GM10266 (cell line): ENCODE measurements around the gene PRRX1.

Source experiments
- DNase-seq: peaks from one replicate; pipeline ENCODE4 v3.0.0; 2012; ENCODE audit errors: extremely low spot score
- CTCF ChIP-seq: IDR thresholded peaks from 2 replicates; pipeline ENCODE4 v1.5.1; 2012; ENCODE audit warnings: mild to moderate bottlenecking, low read depth; ENCODE audit not compliant: control insufficient read depth, insufficient read depth; ENCODE audit errors: missing control alignments

Gene PRRX1

GRCh38 chr1:170665629-170666028, 1.7 kb downstream of the PRRX1 start:
- no peak for TF ChIP-seq CTCF
- no peak for DNase-seq

GRCh38 chr1:170666541-170667254, 2.8 kb downstream of the PRRX1 start:
- DNase-seq: no peak
- no peak for TF ChIP-seq CTCF

GRCh38 chr1:170668209-170669106, 4.5 kb downstream of the PRRX1 start:
- no peak for DNase-seq
- no peak for TF ChIP-seq CTCF

- TF ChIP-seq CTCF: no peak
These were observed 5.1 kb downstream of the PRRX1 start for GRCh38 chr1:170669107-170669445.

GRCh38 chr1:170669586-170670530, 5.9 kb downstream of the PRRX1 start:
- no peak for TF ChIP-seq CTCF
- DNase-seq: no peak

More at GRCh38 chr1:170669107-170669445, 5.1 kb downstream of the PRRX1 start:
- no peak for DNase-seq

GRCh38 chr1:170670802-170671628, 7.1 kb downstream of the PRRX1 start:
- TF ChIP-seq CTCF: peak; percentile 56

More at GRCh38 chr1:170670802-170671628, 7.1 kb downstream of the PRRX1 start:
- no peak for DNase-seq
